Central memory CD8-positive, alpha-beta T cell (primary cell): ENCODE data around the gene ABCB1.

ENCODE experiments used
- ATAC-seq: fragments of 150-1000 bp; cut with Tn5 transposase; replicated peaks from 2 replicates; pipeline ENCODE4 v1.10.0; 2022; ENCODE audit warnings: mild to moderate bottlenecking, moderate FRiP score, moderate number of reproducible peaks; ENCODE audit not compliant: poor library complexity, severe bottlenecking; ENCODE audit errors: extremely low read depth
- DNase-seq, 2 donors: peaks; one replicate each; pipeline ENCODE4 v3.0.0; 2021; ENCODE audit warnings: low spot score in 2 of 2
- H3K27ac Mint-ChIP-seq: one replicate; pipeline ENCODE4 v1.8.0; 2022; ENCODE audit warnings: low read depth, mild to moderate bottlenecking, moderate library complexity, mixed read lengths
- H3K27me3 Mint-ChIP-seq: one replicate; pipeline ENCODE4 v1.8.0; 2022; ENCODE audit warnings: mixed read lengths
- H3K36me3 Mint-ChIP-seq: one replicate; pipeline ENCODE4 v1.8.0; 2022; ENCODE audit warnings: mild to moderate bottlenecking, moderate library complexity, mixed read lengths; ENCODE audit not compliant: insufficient read depth
- H3K4me1 Mint-ChIP-seq: one replicate; pipeline ENCODE4 v1.8.0; 2022; ENCODE audit warnings: mixed read lengths
- H3K4me3 Mint-ChIP-seq: one replicate; pipeline ENCODE4 v1.8.0; 2022; ENCODE audit warnings: mild to moderate bottlenecking, moderate library complexity, mixed read lengths
- H3K9me3 Mint-ChIP-seq: one replicate; pipeline ENCODE4 v1.8.0; 2022; ENCODE audit warnings: mixed read lengths

Gene ABCB1

GRCh38 chr7:87570178-87570577, 30.5 kb downstream of the ABCB1 start:
- Mint-ChIP-seq H3K27me3 (no peaks in the 10 kb centered on the region), H3K27ac (no peak overlapping the region), H3K36me3 (peaks cover 4% of the 10 kb centered on the region), H3K4me3 (no peak overlapping the region), H3K4me1 (no peaks in the 10 kb centered on the region), H3K9me3 (no peaks in the 10 kb centered on the region)
- ATAC-seq (no peak), DNase-seq (no peak)

GRCh38 chr7:87567052-87567451, 33.6 kb downstream of the ABCB1 start:
- H3K36me3 Mint-ChIP-seq = peaks cover 4% of the 10 kb centered on the region
- H3K27ac Mint-ChIP-seq = no peak overlapping the region
- H3K27me3 Mint-ChIP-seq = peaks cover 15% of the 10 kb centered on the region
- no peak overlapping the region for H3K4me3 Mint-ChIP-seq
- ATAC-seq (no peak), DNase-seq (no peak)
- no peaks in the 10 kb centered on the region for H3K9me3 Mint-ChIP-seq
- no peaks in the 10 kb centered on the region for H3K4me1 Mint-ChIP-seq

GRCh38 chr7:87566311-87566900, 34.3 kb downstream of the ABCB1 start:
- DNase-seq (no peak), ATAC-seq (no peak)
- H3K4me1 Mint-ChIP-seq = no peaks in the 10 kb centered on the region
- peaks cover 17% of the 10 kb centered on the region for H3K27me3 Mint-ChIP-seq
- no peaks in the 10 kb centered on the region for H3K9me3 Mint-ChIP-seq
- no peak overlapping the region for H3K4me3 Mint-ChIP-seq
- no peak overlapping the region for H3K27ac Mint-ChIP-seq
- peaks cover 4% of the 10 kb centered on the region for H3K36me3 Mint-ChIP-seq

DNA sequence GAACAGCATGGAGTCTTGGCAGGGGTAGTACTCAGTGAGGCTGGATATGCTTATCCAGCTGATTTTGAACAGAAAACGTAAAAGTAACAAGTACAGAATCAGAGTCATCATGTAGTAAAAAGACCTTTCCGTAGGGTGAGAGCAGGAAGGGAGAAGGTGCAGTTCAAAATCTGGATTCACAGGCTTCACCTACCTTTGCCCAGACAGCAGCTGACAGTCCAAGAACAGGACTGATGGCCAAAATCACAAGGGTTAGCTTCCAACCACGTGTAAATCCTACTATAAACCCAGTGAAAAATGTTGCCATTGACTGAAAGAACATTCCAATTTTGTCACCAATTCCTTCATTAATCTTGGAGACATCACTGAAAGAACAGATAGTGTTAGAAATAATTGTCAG, 34.8 kb downstream of the ABCB1 start:
- DNase-seq (no peak), ATAC-seq (no peak)
- Mint-ChIP-seq H3K9me3 (no peaks in the 10 kb centered on the region), H3K27ac (no peak overlapping the region), H3K27me3 (peaks cover 17% of the 10 kb centered on the region), H3K36me3 (peaks cover 4% of the 10 kb centered on the region), H3K4me1 (no peaks in the 10 kb centered on the region), H3K4me3 (no peak overlapping the region)

GRCh38 chr7:87564296-87564963, 36.3 kb downstream of the ABCB1 start:
- no peak overlapping the region for H3K27ac Mint-ChIP-seq
- DNase-seq = no peak

DNA sequence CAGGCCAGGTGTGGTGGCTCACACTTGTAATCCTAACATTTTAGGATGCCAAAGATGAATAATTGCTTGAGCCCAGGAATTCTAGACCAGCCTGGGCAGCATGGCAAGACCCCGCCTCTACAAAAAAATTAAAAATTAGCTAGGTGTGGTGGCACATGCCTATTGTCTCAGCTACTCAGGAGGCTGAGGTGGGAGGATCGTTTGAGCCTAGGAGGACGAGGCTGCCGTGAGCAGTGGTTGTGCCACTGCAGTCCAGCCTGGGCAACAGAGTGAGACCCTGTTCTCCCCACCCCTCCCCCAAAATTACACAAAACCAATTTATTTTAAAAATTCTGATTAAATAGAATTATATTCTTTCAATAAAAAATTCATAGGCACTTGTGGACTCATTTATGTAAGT, 39.0 kb downstream of the ABCB1 start:
- Mint-ChIP-seq H3K27me3 (peaks cover 17% of the 10 kb centered on the region), H3K4me1 (no peaks in the 10 kb centered on the region), H3K36me3 (peaks cover 2% of the 10 kb centered on the region), H3K4me3 (no peak overlapping the region), H3K27ac (no peak overlapping the region), H3K9me3 (no peaks in the 10 kb centered on the region)
- DNase-seq (no peak), ATAC-seq (no peak)

More at GRCh38 chr7:87564296-87564963, 36.3 kb downstream of the ABCB1 start:
- Mint-ChIP-seq H3K36me3 (peaks cover 4% of the 10 kb centered on the region), H3K4me1 (no peaks in the 10 kb centered on the region), H3K27me3 (peaks cover 17% of the 10 kb centered on the region), H3K4me3 (no peak overlapping the region), H3K9me3 (no peaks in the 10 kb centered on the region)
- ATAC-seq = no peak

DNA sequence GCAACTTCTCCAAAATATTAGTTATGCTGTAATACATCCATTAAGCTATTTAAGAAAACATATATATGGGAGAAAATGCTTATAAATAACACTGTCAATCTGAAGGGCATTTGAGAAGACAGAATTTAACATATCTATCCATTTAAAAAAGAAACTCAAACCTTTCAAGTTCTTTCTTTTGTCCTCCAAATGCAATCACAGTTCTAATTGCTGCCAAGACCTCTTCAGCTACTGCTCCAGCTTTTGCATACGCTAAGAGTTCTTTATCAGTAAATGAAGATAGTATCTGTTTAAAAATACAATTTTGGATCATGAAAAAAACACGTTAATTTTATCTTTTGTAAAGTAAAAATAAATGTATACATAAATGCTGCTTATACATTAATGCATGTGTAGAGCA, 39.6 kb downstream of the ABCB1 start:
- H3K9me3 Mint-ChIP-seq = no peaks in the 10 kb centered on the region
- no peak overlapping the region for H3K4me3 Mint-ChIP-seq
- H3K27me3 Mint-ChIP-seq = peaks cover 17% of the 10 kb centered on the region
- H3K4me1 Mint-ChIP-seq = no peaks in the 10 kb centered on the region
- peaks cover 2% of the 10 kb centered on the region for H3K36me3 Mint-ChIP-seq
- H3K27ac Mint-ChIP-seq = no peak overlapping the region
- no peak for DNase-seq
- no peak for ATAC-seq

DNA sequence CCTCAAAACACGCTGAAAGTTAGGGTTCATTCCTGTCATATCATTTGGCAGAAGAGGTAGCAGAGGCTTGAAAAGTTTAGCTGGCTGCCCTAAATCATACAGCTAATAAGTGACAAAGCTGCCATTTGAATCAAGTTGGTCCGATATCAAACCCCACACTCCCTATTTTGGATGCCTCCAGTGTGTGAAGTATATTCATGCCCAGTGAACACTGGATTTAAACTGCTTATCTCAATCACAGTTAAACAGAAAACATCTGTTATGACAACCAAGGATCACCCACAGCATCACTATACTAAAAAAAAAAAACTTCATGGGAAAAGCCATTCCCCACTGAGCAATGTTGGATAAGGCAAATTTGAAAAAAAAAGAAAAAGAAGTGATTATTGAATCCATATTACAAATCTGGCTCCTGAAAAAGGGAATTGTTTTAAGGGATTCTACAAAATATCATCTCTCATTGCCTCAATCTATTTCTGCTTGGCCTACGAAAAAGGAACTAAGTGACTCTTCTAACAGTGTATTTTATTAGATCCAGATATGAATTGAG, 48.3 kb downstream of the ABCB1 start:
- Mint-ChIP-seq H3K4me1 (no peaks in the 10 kb centered on the region), H3K9me3 (no peaks in the 10 kb centered on the region), H3K4me3 (no peak overlapping the region), H3K36me3 (peaks cover 10% of the 10 kb centered on the region), H3K27ac (no peak overlapping the region), H3K27me3 (no peaks in the 10 kb centered on the region)
- ATAC-seq (no peak), DNase-seq (no peak)

GRCh38 chr7:87548123-87548919, 52.4 kb downstream of the ABCB1 start:
- ATAC-seq (no peak), DNase-seq (no peak)
- Mint-ChIP-seq H3K4me1 (no peaks in the 10 kb centered on the region), H3K27ac (no peak overlapping the region), H3K36me3 (peaks cover 11% of the 10 kb centered on the region), H3K4me3 (no peak overlapping the region), H3K27me3 (no peaks in the 10 kb centered on the region), H3K9me3 (no peaks in the 10 kb centered on the region)

- ATAC-seq (no peak), DNase-seq (no peak)
- no peaks in the 10 kb centered on the region for H3K4me1 Mint-ChIP-seq
- no peaks in the 10 kb centered on the region for H3K27me3 Mint-ChIP-seq
- no peak overlapping the region for H3K27ac Mint-ChIP-seq
- H3K36me3 Mint-ChIP-seq = peaks cover 11% of the 10 kb centered on the region
- no peak overlapping the region for H3K4me3 Mint-ChIP-seq
- no peaks in the 10 kb centered on the region for H3K9me3 Mint-ChIP-seq
These were observed 54.9 kb downstream of the ABCB1 start for GRCh38 chr7:87545760-87546159.

DNA sequence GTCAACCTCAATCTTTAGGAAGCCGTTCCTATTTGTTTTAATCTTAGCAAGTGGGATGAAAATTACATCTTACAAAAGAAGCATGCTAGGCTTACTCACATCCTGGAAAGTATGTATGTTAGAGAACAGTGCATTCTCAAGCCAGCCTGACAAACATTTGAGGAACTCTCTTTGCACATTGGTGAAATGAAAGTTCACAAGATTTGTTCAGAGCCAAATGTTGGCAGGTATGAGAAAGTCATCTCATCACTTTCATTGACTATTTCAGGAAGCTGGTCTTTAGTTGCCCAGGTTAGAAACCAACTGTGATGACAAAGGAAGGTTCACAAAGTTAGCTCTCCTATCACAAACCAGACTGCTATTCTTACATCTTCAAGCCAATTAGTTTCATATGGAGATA, 57.1 kb downstream of the ABCB1 start:
- DNase-seq (no peak), ATAC-seq (no peak)
- Mint-ChIP-seq H3K36me3 (peaks cover 9% of the 10 kb centered on the region), H3K4me1 (no peaks in the 10 kb centered on the region), H3K27ac (no peak overlapping the region), H3K9me3 (no peaks in the 10 kb centered on the region), H3K27me3 (no peaks in the 10 kb centered on the region), H3K4me3 (no peak overlapping the region)

GRCh38 chr7:87541648-87542047, 59.0 kb downstream of the ABCB1 start:
- no peak for DNase-seq
- Mint-ChIP-seq H3K4me1 (no peaks in the 10 kb centered on the region), H3K9me3 (no peaks in the 10 kb centered on the region), H3K4me3 (no peak overlapping the region), H3K27me3 (no peaks in the 10 kb centered on the region), H3K27ac (no peak overlapping the region), H3K36me3 (peaks cover 9% of the 10 kb centered on the region)
- ATAC-seq = no peak

GRCh38 chr7:87538052-87538451, 62.6 kb downstream of the ABCB1 start:
- H3K4me3 Mint-ChIP-seq = no peak overlapping the region
- DNase-seq (no peak), ATAC-seq (no peak)
- no peaks in the 10 kb centered on the region for H3K27me3 Mint-ChIP-seq
- H3K27ac Mint-ChIP-seq = no peak overlapping the region
- H3K36me3 Mint-ChIP-seq = peaks cover 4% of the 10 kb centered on the region
- H3K9me3 Mint-ChIP-seq = no peaks in the 10 kb centered on the region
- no peaks in the 10 kb centered on the region for H3K4me1 Mint-ChIP-seq
